GM12874 (cell line): ENCODE measurements around the gene TCEAL8.

Source experiments
- CTCF ChIP-seq: IDR thresholded peaks from 2 replicates; pipeline ENCODE4 v1.5.1; 2011; ENCODE audit warnings: low read depth, mild to moderate bottlenecking, control low read depth, low read length, moderate library complexity; ENCODE audit not compliant: insufficient read depth

The TCEAL8 gene

GRCh38 chrX:103254921-103255493, at the start of gene TCEAL8:
TSS of gene TCEAL8 (minus strand) at chrX:103255155. CDS start at chrX:103253979, 1,176 bp downstream.
- no peak for TF ChIP-seq CTCF

GRCh38 chrX:103304705-103305104, 49.8 kb upstream of the TCEAL8 start:
- no peak for TF ChIP-seq CTCF

- no peak for TF ChIP-seq CTCF
Measured at GRCh38 chrX:103293118-103293517, 38.2 kb upstream of the TCEAL8 start.

- TF ChIP-seq CTCF = no peak
Measured at GRCh38 chrX:103279624-103280023, 24.7 kb upstream of the TCEAL8 start.

GRCh38 chrX:103276581-103277002, 21.6 kb upstream of the TCEAL8 start, which contains the start of gene TCEAL5:
TSS of gene TCEAL5 (minus strand) at chrX:103276750. CDS start at chrX:103274563, 2,187 bp downstream.
- TF ChIP-seq CTCF = no peak

GRCh38 chrX:103275947-103276567, 21.1 kb upstream of the TCEAL8 start:
- TF ChIP-seq CTCF = no peak

GRCh38 chrX:103274284-103274683, 19.3 kb upstream of the TCEAL8 start:
- no peak for TF ChIP-seq CTCF
